ENCODE results near the gene IL6R. TPM values are rescaled to one million over a fixed set of nuclear protein-coding genes. Genes with fewer than 3 reads are reported as not detected.

The IL6R gene
- total RNA-seq, 1 experiment from 2014 or later, result 16.1 TPM

GRCh38 chr1:154478639-154479038 is 73.5 kb downstream of the IL6R start:
- Histone ChIP-seq H3K4me2 (ENCODE audit: low read length) (peak overlapping the region; percentile 21), H3K27ac (ENCODE audit: low read length) (no peak overlapping the region), H3K9ac (ENCODE audit: low read length) (no peak overlapping the region), H3F3A (ENCODE audit: low read length, unreplicated experiment) (no peaks in the 10 kb centered on the region), H3K9me3 (ENCODE audit: low read length) (no peaks in the 10 kb centered on the region), H2AFZ (ENCODE audit: low read length) (peak overlapping the region; percentile 72), H3K79me2 (ENCODE audit: low read length) (no peaks in the 10 kb centered on the region), H3K4me3 (ENCODE audit: low read length) (no peak overlapping the region), H3K27me3 (ENCODE audit: low read length) (no peaks in the 10 kb centered on the region), H3K36me3 (ENCODE audit: low read depth, low read length) (no peaks in the 10 kb centered on the region), H3K4me1 (ENCODE audit: insufficient read depth, low read length) (peaks cover 28% of the 10 kb centered on the region), H4K20me1 (ENCODE audit: low read length) (no peaks in the 10 kb centered on the region), H3K9me2 (replicated peaks; ENCODE audit: low read length) (no peaks in the 10 kb centered on the region)
- BruUV-seq (replicated peaks), result no TSS peak
- intact Hi-C loops (cut with micrococcal nuclease), result loop anchor here (1.0 to 5.0 kb wide), 4 partner anchors 73 to 201 kb away; partner anchors contain the start of genes ATP8B2 and IL6R
- POLR2A ChIA-PET (ENCODE audit: unreplicated experiment), result no interaction called here
- ATAC-seq (peak; percentile 23; the same call in 1 of the 2 replicates), DNase-seq (peak; percentile 73)
- TF ChIP-seq EZH2 (IDR thresholded peaks at IDR 0.05; ENCODE audit: low read length, unreplicated experiment) (no peak), CTCF (conservative IDR thresholded peaks at IDR 0.05; ENCODE audit: low read depth, low read length) (peak; percentile 68)
- CTCF ChIA-PET, result interaction anchor here (0.6 kb wide), 1 partner anchor 990 kb away, joined by 5 read pairs; no protein-coding TSS in a partner anchor

GRCh38 chr1:154479764-154480421 is 74.8 kb downstream of the IL6R start:
- Histone ChIP-seq H2AFZ (ENCODE audit: low read length) (peak overlapping the region; percentile 72), H3K9me3 (ENCODE audit: low read length) (no peaks in the 10 kb centered on the region), H3K79me2 (ENCODE audit: low read length) (no peaks in the 10 kb centered on the region), H3K4me1 (ENCODE audit: insufficient read depth, low read length) (peaks cover 33% of the 10 kb centered on the region), H3K9ac (ENCODE audit: low read length) (peak overlapping the region; percentile 46), H3F3A (ENCODE audit: low read length, unreplicated experiment) (no peaks in the 10 kb centered on the region), H3K4me3 (ENCODE audit: low read length) (no peak overlapping the region), H3K36me3 (ENCODE audit: low read depth, low read length) (no peaks in the 10 kb centered on the region), H4K20me1 (ENCODE audit: low read length) (no peaks in the 10 kb centered on the region), H3K27ac (ENCODE audit: low read length) (no peak overlapping the region), H3K27me3 (ENCODE audit: low read length) (no peaks in the 10 kb centered on the region), H3K4me2 (ENCODE audit: low read length) (peak overlapping the region; percentile 46), H3K9me2 (replicated peaks; ENCODE audit: low read length) (no peaks in the 10 kb centered on the region)
- intact Hi-C loops (cut with micrococcal nuclease), result loop anchor here (1.0 to 5.0 kb wide), 6 partner anchors 52 to 281 kb away; partner anchors contain the start of gene ATP8B2
- POLR2A ChIA-PET (ENCODE audit: unreplicated experiment), result interaction anchor here (0.5 kb wide), 1 partner anchor 494 kb away, joined by 4 read pairs; no protein-coding TSS in a partner anchor
- CTCF ChIA-PET, result interaction anchor here (0.5 to 2.5 kb wide), 11 partner anchors 17 to 399 kb away, joined by 3 to 30 read pairs (median 3); no protein-coding TSS in a partner anchor
- TF ChIP-seq EZH2 (IDR thresholded peaks at IDR 0.05; ENCODE audit: low read length, unreplicated experiment) (no peak), CTCF (conservative IDR thresholded peaks at IDR 0.05; ENCODE audit: low read depth, low read length) (peak; percentile 99)
- DNase-seq (peak; percentile 98), ATAC-seq (peak; percentile 85)
- no TSS peak for BruUV-seq (replicated peaks)

GRCh38 chr1:154481053-154481452 is 75.9 kb downstream of the IL6R start:
- no peaks in the 10 kb centered on the region for H3K9me2 ChIP-seq (replicated peaks; ENCODE audit: low read length)
- no peaks in the 10 kb centered on the region for H3F3A ChIP-seq (ENCODE audit: low read length, unreplicated experiment)
- POLR2A ChIA-PET (ENCODE audit: unreplicated experiment), result no interaction called here
- ATAC-seq (no peak), DNase-seq (no peak)
- H3K4me3 ChIP-seq (ENCODE audit: low read length), result no peak overlapping the region
- H3K4me2 ChIP-seq (ENCODE audit: low read length), result no peak overlapping the region
- no peaks in the 10 kb centered on the region for H3K79me2 ChIP-seq (ENCODE audit: low read length)
- no peak overlapping the region for H2AFZ ChIP-seq (ENCODE audit: low read length)
- intact Hi-C loops (cut with micrococcal nuclease), result loop anchor here (2.0 to 5.0 kb wide), 2 partner anchors 51 to 280 kb away; no protein-coding TSS in a partner anchor
- no peaks in the 10 kb centered on the region for H4K20me1 ChIP-seq (ENCODE audit: low read length)
- H3K4me1 ChIP-seq (ENCODE audit: insufficient read depth, low read length), result peaks cover 34% of the 10 kb centered on the region
- H3K9ac ChIP-seq (ENCODE audit: low read length), result no peak overlapping the region
- BruUV-seq (replicated peaks), result no TSS peak
- H3K27me3 ChIP-seq (ENCODE audit: low read length), result no peaks in the 10 kb centered on the region
- no peak for TF ChIP-seq EZH2 (IDR thresholded peaks at IDR 0.05; ENCODE audit: low read length, unreplicated experiment)
- no peak for TF ChIP-seq CTCF (conservative IDR thresholded peaks at IDR 0.05; ENCODE audit: low read depth, low read length)
- TF ChIP-seq EZH2phosphoT487 (IDR thresholded peaks at IDR 0.05; ENCODE audit: borderline replicate concordance, low read length), result no peak
- no peak overlapping the region for H3K27ac ChIP-seq (ENCODE audit: low read length)
- no peaks in the 10 kb centered on the region for H3K36me3 ChIP-seq (ENCODE audit: low read depth, low read length)
- H3K9me3 ChIP-seq (ENCODE audit: low read length), result no peaks in the 10 kb centered on the region
- CTCF ChIA-PET, result interaction anchor here (1.6 to 2.5 kb wide), 2 partner anchors 66 to 78 kb away, joined by 3 to 30 read pairs; no protein-coding TSS in a partner anchor
